Putamen (tissue), 1 donor: ENCODE measurements around the gene EVL.
A peak's percentile ranks its signal among the peaks of the same experiment; 100 is the strongest.
"Not testable (repeated sequence)": the region's sequence is repeated elsewhere in the genome, so short reads cannot be mapped to it uniquely, and the experiment has no call there.

Experiments used
- DNase-seq: peaks from one replicate; pipeline ENCODE4 v3.0.0-alpha.2; 2016; ENCODE audit warnings: low spot score

Gene EVL

DNA sequence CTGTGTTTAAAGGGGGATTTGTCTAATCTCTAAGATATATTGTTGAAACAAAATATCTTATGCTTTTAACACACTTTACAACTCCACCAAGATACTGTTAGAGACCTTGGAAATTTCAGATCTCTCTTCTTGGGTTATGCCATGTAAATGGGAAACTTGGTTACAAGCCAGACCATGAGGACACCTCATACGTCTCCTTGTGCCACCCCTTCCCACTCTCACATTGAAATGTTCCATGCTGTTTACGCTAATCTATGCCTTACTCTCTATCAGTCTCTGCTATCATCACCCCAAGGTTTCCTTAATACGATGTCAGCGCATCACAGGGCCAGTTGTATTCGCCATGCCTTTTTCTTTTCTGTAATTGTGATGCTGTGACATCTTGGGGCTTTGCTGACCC lies 107.6 kb downstream of the EVL start:
- no peak for DNase-seq

DNA sequence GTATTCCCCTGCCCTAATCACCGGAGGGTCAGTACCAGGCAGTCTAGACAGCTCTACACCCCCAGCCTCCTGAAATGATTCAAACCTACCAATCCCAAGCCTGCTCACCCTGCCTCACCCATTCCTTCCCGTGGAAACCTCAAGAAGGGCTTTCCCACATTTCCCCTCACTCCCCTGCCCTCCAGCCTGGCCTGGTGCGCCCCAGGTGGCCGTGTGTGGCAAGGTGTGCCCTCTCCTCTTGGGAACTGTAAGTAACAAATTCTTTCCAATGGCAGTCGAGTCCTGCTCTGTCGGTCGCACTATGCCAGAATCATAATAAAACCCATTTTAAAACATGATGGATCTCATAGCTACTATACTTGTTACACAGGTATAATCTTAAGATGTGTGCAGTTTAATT lies 108.1 kb downstream of the EVL start:
- no peak for DNase-seq

GRCh38 chr14:100176811-100177327 lies 111.6 kb downstream of the EVL start:
- DNase-seq: no peak

DNA sequence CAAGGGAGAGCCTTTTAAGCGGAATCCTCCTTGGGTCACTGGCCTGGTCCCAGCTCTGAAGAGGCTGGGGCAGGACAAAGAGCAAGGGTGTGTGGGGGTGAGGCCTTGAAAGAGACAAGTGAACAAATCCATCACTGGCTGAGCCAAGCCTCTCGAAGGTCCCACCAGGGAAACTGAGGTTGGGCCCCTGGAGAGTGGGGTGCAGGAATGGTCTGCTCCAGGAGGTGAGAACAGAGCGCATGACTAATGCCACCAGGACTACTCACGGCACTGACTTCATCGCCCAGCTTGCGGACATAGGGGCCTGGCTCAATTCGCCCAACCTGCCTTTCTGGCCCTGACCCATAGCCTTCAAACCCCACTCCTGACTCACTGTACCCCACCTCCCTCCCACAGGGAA lies 113.5 kb downstream of the EVL start:
- no peak for DNase-seq

DNA sequence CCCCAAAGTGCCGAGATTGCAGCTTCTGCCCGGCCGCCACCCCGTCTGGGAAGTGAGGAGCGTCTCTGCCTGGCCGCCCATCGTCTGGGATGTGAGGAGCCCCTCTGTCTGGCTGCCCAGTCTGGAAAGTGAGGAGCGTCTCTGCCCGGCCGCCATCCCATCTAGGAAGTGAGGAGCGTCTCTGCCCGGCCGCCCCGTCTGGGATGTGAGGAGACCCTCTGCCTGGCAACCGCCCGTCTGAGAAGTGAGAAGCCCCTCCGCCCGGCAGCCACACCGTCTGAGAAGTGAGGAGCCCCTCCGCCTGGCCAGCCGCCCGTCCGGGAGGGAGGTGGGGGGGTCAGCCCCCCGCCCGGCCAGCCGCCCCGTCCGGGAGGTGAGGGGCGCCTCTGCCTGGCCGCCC lies 115.4 kb downstream of the EVL start:
- not testable (repeated sequence) for DNase-seq

- not testable (repeated sequence) for DNase-seq
These were observed 116.8 kb downstream of the EVL start for GRCh38 chr14:100181876-100182551.

DNA sequence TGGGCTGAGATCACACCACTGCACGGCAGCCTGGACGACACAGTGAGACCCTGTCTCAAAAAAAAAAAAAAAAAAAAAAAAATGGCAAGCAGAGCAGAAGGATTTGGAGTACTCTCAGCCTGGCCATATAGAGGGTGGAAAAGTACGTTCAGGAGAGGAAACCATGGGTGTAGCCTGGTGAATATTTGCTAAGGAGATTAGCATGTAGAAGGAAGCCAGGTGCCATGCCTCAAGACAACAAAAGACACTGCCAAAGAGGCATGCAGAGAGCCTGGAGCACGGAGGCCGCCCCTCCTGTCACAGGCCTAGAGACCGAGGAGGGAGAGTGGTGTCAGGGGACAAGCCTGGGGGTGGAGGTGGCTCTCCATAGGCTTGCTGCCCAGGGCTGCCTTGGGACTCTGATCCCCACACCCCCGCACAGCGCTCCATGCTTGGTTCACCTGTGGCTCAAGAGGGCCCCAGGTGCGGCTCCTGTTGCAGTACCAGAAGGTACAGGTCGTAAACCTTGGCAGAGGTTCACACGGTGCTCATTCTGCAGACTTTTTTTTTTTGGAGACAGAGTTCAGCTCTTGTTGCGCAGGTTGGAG lies 122.1 kb downstream of the EVL start:
- no peak for DNase-seq

DNA sequence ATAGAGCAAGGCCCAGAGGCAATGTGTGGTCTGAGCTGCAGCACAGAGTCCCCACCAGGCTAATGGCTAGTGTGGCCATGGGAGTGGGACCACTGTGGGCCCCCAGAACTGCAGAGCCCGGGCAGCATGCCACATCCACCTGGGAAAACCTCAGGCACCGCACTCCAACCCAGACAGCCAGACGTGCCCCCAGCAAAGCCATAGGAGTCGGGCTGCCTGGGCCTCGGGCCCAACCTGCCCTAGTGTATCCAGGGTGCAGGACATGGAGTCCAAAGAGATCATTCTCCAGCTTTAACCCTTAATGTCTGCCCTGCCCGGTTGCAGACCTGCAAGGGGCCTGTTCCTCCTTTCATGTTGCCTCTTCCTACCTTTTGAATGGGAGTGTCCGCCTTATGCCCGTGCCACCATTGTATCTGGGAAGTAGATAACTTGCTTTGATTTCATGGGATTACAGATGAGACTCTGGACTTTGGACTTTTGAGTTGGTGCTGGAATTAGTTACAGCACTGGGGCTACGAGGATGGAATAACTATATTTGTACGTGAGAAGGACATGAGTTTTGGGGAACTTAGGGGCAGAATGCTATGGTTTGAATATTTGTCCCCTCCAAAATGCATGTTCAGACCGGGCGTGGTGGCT lies 123.3 kb downstream of the EVL start:
- DNase-seq: no peak

DNA sequence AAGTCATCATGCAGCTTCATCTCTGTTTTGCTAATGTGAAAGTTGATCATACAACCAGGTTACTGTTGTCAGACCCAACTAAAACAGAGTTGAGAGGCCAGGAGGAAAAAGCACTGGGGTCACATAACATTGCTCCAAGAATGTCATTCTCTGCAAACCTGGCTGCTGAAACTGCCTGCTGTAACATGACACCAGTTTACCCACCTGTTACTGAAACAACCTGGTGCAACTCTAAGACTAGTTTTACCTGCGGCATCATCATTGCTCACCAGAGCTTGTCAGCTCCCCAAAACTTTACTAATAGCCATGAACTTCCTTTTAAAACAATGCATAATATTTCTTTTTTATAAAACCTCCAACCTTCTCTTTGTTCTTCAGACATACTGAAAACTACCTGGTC lies 124.9 kb downstream of the EVL start:
- no peak for DNase-seq

DNA sequence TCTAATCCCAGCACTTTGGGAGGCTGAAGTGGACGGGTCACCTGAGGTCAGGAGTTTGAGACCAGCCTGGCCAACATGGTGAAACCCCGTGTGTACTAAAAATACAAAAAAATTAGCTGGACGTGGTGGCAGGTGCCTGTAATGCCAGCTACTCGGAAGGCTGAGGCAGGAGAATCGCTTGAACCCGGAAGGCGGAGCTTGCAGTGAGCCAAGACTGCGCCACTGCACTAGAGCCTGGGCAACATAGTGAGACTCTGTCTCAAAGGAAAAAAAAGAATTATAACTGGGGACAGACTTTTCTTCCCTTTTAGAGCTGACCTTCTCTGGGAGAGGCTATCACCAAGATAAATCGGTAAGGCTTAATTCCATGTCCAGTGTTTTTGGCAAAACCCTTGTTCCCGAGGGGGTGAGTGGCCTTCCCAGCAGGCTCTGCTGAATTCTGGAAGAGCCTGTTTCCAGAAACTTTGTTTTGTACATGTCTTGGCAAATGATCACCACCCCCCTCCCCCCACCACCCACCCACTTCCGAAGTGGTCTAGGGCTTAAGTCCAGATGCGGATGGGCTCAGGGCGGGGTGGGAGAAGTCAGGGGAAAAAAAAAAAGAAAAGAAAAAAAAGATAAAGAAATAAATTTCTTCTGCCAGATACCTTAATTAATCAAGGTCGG lies 126.5 kb downstream of the EVL start:
- DNase-seq: no peak

DNA sequence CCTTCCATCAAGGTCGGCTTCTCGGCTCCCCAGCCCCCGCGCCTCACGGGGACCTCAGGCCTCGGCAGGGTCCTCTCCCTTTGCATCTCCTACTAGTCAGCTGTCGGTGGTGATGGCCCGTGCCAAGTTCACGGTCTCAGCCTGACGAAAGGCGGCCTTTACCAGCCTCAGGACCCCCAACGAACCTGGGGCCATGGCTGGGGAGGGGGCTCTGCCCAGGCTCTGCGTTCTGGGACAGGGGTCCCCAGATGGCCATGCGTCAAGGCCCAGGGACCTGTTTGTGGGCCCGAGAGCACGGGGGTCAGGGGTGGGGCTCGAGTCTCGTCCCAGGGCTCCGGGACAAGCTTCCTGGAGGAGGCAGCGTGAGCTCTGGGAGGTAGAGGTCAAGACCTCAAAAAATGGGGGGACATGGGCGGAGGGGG lies 127.0 kb downstream of the EVL start:
- no peak for DNase-seq

GRCh38 chr14:100192672-100193416 lies 127.6 kb downstream of the EVL start:
- DNase-seq: peak; percentile 95
